ENCODE measurements around the gene F8A1.
"Not testable (repeated sequence)": the region's sequence is repeated elsewhere in the genome, so short reads cannot be mapped to it uniquely, and the experiment has no call there.

The F8A1 gene

DNA sequence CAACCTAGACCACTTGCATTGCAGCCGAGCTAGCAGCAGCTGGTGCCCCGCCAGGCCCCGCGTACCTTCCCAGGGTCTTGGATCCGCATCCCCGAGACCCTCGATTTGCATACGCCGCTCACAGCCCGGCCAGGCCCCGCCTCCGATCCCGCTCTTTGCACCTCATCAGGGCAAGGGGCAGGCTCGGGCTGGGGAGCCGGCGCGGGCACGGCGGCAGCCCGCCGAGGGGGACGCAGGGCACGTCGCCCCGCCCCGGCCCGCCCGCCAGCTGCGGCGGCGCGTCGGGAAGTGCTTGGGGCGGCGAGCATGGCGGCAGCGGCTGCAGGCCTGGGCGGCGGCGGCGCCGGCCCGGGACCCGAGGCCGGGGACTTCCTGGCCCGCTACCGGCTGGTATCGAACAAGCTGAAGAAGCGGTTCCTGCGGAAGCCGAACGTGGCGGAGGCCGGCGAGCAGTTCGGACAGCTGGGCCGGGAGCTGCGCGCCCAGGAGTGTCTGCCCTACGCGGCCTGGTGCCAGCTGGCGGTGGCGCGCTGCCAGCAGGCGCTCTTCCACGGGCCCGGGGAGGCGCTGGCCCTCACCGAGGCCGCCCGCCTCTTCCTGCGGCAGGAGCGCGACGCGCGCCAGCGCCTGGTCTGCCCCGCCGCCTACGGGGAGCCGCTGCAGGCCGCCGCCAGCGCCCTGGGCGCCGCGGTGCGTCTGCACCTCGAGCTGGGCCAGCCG lies at the start of gene F8A1:
TSS of gene F8A1 (plus strand) at position 287 of the 720 bp plus-strand sequence. CDS start at position 307, 20 bp downstream.
- in situ Hi-C loops (cut with MboI; ENCODE audit: low sequenced_read_pairs): not testable (repeated sequence)

DNA sequence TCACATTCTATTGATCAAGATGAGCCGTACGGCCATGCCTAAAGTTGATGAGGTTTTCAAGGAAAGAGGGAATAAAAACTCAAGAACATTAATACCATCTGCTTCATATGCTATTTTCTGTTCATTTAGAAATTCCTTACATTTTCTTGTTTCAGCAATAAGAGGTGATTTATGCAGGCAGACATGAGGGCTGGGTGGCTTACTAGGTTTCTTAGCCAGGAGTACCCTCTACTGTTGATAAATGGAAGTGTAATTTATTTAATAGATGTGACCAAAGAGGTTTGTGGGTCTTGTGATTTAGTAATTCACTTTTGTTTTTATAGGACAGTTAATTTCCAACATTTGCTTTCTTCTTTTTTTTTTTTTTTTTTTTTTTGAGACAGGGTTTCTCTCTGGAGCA lies 45.3 kb upstream of the F8A1 start:
- in situ Hi-C loops (cut with MboI; ENCODE audit: low sequenced_read_pairs): no loop called here

DNA sequence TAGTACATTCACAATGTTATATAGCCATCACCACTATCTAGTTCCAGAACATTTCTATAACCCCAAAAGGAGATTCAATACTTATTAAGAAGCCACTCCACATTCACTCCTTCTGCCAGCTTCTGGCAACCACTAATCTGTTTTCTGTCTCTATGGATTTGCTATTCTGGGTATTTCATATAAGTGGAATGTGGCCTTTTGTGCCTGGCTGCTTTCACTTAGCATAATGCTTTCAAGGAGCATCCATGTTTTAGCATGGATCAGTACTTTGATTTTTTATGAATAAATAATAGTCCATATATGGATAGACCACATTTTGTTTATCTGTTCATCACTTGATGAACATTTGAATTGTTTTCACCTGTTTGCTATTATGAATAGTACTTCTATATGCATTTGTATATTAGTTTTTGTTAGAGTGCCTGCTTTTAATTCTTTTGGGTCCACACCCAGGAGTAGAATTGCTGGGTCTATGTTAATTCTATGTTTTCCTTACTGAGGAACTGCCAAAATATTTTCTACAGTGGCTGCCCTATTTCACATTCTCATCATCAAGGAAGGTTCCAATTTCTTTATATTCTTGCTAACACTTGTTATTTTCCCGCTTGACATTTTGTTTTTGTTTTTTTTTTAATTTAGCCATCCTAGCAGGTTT lies 35.1 kb upstream of the F8A1 start:
- in situ Hi-C loops (cut with MboI; ENCODE audit: low sequenced_read_pairs): no loop called here

DNA sequence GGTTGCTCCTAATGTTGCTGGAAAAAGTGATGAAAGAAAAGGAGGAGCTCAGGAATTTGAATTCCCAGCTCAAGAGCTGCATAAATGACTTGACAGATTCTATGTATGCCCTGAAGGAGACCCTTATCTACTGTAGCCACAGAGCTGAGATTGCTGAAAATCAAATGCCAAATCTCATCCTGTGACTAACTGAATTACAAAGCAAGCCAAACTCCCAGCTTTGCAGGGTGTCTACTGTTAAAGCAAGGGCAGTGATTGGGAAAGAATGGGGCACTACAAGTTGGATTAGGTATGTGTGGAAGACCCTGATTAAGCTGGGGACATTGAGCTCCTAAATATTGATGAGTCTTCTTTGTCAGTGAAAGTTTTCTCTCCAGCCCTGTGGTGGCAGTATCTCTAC lies 30.9 kb upstream of the F8A1 start:
- in situ Hi-C loops (cut with MboI; ENCODE audit: low sequenced_read_pairs): no loop called here

DNA sequence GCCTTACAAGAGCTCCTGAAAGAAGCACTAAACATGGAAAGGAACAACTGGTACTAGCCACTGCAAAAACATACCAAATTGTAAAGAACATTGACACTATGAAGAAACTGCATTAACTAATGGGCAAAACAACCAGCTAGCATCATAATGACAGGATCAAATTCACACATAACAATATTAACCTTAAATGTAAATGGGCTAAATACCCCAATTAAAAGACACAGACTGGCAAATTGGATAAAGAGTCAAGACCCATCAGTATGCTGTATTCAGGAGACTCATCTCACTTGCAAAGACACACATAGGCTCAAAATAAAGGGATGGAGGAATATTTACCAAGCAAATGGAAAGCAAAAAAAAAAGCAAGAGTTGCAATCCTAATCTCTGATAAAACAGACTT lies 17.6 kb upstream of the F8A1 start:
- in situ Hi-C loops (cut with MboI; ENCODE audit: low sequenced_read_pairs): not testable (repeated sequence)

DNA sequence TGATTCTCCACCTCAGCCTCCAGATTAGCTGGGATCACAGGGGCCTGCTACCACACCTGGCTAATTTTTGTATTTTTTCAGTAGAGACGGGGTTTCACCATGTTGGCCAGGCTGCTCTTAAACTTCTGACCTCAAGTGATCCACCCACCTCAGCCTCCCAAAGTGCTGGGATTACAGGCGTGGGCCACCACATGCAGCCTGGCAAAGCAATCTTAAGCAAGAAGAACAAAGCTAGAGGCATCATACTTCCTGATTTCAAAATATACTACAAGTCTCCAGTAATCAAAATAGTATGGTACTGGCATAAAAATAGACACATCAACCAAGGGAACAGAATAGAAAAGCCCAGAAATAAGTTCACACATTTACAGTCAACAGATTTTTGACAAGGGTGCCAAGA lies 12.8 kb upstream of the F8A1 start:
- in situ Hi-C loops (cut with MboI; ENCODE audit: low sequenced_read_pairs): no loop called here

DNA sequence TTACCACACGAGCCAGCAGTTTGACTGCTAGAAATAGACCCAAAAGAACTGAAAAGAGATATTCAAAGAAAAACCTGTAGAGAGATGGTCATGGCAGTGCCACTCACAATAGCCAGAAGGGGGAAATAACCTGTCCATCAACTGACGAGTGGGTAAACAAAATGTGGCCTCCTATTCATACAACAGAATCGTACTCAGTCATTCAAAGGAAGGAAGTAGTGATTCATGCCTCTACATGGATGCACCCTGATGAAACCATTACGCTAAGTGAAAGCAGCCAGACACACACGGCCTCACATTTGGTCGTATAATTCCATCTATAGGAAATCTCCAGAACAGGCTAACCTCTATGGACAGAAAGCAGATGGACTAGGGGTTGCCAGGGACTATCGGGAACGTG lies 2.1 kb upstream of the F8A1 start:
- in situ Hi-C loops (cut with MboI; ENCODE audit: low sequenced_read_pairs): not testable (repeated sequence)

DNA sequence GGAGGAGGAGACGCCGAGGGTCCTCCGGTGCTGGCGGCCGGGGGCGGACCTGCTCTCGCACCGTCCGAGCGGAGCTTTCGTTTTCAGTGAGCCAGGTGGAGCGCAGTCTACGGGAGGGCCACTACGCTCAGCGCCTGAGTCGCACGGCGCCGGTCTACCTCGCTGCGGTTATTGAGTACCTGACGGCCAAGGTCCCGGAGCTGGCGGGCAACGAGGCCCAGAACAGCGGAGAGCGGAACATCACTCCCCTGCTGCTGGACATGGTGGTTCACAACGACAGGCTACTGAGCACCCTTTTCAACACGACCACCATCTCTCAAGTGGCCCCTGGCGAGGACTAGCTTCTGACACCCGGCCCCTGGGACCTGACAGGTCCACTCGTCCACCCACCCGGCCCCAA lies 1.1 kb upstream of the F8A1 start:
- in situ Hi-C loops (cut with MboI; ENCODE audit: low sequenced_read_pairs): not testable (repeated sequence)

DNA sequence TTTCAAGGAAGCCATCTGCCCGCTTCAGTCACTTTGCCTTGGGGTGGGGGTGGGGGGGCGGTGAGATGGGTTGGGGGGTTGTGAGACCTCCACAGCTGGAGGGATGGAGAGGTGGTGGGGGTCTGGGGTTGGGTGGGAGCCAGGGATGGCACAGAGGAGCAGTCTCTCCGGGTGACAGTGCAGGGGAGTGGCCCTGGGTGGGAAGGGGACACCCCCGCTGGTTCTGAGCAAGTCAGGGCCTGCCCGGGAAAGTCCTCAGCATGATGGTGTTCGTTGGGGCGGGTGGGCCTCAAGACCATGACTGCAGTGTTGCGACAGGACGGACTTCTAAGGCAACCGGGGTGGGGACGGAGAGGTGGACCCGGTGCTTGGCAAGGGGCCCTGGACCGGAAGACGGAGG lies 606 bp upstream of the F8A1 start:
- in situ Hi-C loops (cut with MboI; ENCODE audit: low sequenced_read_pairs): not testable (repeated sequence)

DNA sequence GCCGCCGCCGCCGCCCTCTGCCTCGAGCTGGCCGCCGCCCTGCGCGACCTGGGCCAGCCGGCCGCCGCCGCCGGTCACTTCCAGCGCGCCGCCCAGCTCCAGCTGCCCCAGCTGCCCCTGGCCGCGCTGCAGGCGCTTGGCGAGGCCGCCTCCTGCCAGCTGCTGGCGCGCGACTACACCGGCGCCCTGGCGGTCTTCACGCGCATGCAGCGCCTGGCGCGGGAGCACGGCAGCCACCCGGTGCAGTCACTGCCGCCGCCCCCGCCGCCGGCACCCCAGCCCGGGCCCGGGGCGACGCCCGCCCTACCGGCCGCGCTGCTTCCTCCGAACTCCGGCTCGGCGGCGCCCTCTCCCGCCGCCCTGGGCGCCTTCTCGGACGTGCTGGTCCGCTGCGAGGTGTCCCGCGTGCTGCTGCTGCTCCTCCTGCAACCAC lies 650 bp downstream of the F8A1 start:
- in situ Hi-C loops (cut with MboI; ENCODE audit: low sequenced_read_pairs): not testable (repeated sequence)

DNA sequence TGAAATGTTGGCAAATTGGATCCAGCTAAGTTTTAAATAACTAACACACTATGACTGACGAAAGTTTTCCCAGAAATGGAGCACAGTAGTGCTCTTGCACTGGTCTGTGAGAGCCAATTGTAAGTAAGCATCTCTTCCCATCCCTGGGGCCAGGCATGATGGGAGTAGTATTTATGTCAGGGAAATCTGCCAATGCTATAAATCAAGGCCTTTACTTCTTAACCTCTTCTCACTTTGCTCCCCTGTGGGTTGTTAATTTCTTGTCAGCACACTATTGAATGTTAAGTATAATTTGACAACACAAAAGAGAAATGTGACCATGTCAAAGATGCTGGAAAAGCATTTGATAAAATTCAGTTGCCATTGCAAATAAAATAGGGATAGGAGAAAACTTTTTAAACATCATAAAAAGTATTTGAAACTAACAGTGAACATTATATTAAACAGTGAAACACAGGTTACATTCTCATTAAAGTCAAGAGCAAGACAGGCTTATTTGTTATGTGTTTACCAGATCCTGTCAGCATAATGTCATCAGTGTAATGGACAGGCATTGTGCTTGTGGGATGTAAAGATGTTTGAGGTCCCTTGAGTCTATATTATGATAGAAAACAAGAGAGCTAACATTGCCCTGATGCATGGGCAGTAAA lies 5.0 kb downstream of the F8A1 start:
- in situ Hi-C loops (cut with MboI; ENCODE audit: low sequenced_read_pairs): no loop called here

DNA sequence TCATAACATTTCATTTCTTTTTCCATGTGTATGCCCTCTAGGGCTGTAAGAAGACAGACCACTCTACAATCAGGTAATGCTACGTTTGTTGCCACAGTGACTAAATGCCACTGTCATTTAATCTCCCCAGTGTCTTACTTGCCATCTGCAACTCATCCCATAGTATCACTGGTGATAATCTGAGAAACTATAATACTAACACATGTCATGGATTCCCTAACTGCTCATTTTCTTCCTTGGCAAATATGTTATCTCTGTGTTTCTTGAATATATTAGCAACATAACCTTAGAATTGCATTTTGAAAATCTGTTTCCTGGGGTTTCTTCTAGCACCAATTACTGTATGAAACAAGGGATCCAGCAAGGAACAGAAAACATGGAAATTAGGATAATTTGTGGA lies 6.1 kb downstream of the F8A1 start:
- in situ Hi-C loops (cut with MboI; ENCODE audit: low sequenced_read_pairs): no loop called here

DNA sequence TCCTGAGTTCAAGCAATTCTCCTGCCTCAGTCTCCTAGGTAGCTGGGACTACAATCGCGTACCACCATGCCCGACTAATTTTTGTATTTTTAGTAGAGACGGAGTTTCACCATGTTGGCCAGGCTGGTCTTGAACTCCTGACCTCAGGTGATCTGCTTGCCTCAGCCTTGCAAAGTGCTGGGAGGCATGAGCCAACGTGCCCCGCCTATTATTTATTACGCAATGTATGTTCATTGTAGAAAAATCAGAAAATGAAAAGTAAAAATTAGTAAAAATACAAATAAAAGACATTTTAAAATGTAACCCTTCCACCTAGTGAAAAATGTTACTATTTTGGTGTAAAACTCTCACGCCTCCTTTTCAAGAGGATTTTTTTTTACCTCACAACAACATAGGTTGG lies 14.2 kb downstream of the F8A1 start:
- in situ Hi-C loops (cut with MboI; ENCODE audit: low sequenced_read_pairs): no loop called here

DNA sequence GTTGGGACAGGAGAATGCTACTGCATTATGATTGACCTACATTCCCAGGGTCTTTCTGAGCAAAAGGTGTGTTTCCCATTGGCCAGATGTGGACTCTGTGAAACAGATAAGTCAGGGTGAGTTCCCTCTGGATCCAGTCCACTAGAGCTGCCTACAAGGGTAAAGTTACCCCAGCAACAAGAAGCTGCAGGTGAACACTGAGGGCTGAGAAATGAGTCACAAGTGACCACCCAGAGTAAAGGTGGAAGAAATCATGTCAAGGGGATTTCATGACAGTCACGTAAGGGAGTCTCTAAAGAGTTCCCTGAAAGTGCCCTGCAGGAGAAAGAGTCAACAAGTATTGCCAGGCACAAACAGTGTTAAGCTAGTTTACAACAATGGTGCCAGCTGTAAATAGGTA lies 16.3 kb downstream of the F8A1 start:
- in situ Hi-C loops (cut with MboI; ENCODE audit: low sequenced_read_pairs): no loop called here

DNA sequence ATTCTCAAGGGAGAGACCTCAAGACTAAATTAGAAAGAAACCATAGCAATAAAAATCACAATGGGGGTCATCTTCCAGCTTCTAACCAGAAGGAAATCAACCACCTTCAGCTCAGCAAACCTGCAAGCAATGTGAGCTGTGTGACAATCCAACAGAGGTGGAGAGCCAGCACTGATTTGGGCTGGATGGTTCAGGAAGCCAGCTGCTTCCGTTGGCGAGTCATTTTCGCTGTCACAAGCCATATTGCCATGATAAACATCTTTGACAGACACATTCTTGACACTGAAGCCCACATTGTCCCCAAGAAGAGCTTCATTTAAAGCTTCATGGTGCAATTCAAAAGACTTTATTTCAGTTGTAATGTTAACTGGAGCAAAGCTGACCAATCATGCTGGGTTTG lies 22.7 kb downstream of the F8A1 start:
- in situ Hi-C loops (cut with MboI; ENCODE audit: low sequenced_read_pairs): no loop called here

DNA sequence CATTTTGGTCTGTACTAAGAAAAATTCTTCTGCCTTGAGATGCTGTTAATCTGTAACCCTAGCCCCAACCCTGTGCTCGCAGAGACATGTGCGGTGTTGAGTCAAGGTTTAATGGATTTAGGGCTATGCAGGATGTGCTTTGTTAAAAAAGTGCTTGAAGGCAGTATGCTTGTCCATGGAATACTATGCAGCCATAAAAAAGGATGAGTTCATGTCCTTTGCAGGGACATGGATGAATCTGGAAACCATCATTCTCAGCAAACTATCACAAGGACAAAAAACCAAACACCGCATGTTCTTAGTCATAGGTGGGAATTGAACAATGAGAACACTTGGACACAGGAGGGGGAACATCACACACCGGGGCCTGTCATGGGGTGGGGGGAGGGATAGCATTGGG lies 23.9 kb downstream of the F8A1 start:
- in situ Hi-C loops (cut with MboI; ENCODE audit: low sequenced_read_pairs): not testable (repeated sequence)

DNA sequence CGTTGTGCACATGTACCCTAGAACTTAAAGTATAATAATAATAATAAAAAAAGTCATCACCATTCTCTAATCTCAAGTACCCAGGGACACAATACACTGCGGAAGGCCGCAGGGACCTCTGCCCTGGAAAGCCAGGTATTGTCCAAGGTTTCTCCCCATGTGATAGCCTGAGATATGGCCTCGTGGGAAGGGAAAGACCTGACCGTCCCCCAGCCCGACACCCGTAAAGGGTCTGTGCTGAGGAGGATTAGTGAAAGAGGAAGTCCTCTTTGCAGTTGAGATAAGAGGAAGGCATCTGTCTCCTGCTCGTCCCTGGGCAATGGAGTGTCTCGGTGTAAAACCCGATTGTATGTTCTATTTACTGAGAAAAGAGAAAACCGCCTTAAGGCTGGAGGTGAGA lies 24.4 kb downstream of the F8A1 start:
- in situ Hi-C loops (cut with MboI; ENCODE audit: low sequenced_read_pairs): not testable (repeated sequence)

DNA sequence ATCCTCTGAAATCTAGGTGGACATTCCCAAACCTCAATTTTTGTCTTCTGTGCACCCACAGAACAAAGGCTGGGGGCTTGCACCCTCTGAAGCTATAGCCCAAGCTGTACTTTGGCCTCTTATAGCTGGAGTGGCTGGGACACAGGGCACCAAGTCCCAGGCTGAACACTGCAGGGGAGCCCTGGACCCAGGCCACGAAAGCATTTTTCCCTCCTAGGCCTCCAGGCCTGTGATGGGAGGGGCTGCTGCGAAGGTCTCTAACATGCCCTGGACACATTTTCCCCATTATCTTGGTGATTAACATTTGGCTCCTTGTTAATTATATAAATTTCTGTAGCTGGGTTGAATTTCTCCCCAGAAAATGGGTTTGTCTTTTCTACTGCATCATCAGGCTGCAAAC lies 27.9 kb downstream of the F8A1 start:
- in situ Hi-C loops (cut with MboI; ENCODE audit: low sequenced_read_pairs): no loop called here

DNA sequence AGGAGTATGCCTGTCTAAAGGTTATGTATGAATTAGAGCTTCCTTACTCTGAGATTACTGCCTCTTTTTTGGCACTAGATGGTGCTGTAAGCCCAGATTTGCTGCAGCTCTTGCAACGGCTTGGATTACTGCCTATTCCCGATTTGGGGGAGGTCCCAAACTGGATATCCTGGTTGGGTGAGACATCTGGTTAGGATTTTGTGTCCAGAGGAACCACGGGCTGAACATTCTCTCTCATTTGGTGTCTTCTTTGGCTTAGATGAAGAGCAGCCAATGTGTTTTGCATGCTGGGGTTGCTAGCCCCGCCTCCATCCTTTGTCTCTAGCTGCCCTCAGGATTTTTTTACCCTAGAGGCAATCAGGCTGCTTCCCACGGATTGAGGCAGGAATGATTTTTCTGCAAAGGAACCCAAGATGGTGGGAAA lies 31.9 kb downstream of the F8A1 start:
- in situ Hi-C loops (cut with MboI; ENCODE audit: low sequenced_read_pairs): no loop called here

DNA sequence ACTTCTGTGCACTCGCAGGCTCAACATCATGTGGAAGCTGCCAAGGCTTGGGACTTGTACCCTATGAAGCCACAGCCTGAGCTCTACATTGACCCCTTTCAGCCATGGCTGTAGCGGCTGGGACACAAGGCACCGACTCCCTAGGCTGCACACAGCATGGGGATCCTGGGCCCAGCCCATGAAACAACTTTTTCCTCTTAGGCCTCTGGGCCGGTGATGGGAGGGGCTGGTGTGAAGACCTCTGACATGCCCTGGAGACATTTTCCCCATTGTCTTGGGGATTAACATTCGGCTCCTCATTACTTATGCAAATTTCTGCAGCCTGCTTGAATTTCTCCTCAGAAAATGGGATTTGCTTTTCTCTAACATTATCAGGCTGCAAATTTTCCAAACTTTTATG lies 38.6 kb downstream of the F8A1 start:
- in situ Hi-C loops (cut with MboI; ENCODE audit: low sequenced_read_pairs): not testable (repeated sequence)

Measured in HL-60/S4 (cell line).